A549 (cell line): ENCODE data around the gene PCBP3. TPM values are rescaled to one million over a fixed set of nuclear protein-coding genes. Genes with fewer than 3 reads are reported as not detected.

Source experiments
- ATAC-seq, 2 experiments: fragments of 200-7000 bp in 1 of 2; fragments of >200 bp in 1 of 2; cut with Nextera tagmentation in 1 of 2; cut with Tn5 transposase in 1 of 2; 3 replicates each; pipeline versions ENCODE4 v1.8.0 to v1.9.1; 2018 to 2020; ENCODE audit warnings: mild to moderate bottlenecking in 1 of 2, moderate library complexity in 1 of 2
- CTCF ChIA-PET: fragments of 300-600 bp; sonication (Branson Sonifier 250); formaldehyde crosslinking; extraction: SDS; loops from one replicate; lab custom pipeline; 2021; ENCODE audit warnings: antibody characterized with exemption, inconsistent platforms; lab: Yijun Ruan, JAX
- POLR2A ChIA-PET: fragments of 350-600 bp; formaldehyde crosslinking; extraction: SDS; loops from one replicate; lab custom pipeline; 2021; ENCODE audit warnings: antibody characterized with exemption, inconsistent platforms; lab: Yijun Ruan, JAX
- DNase-seq, 2 experiments: peaks; one replicate each; pipeline versions ENCODE4 v3.0.0 to v3.0.0-alpha.2; 2011 to 2016; ENCODE audit warnings: low read depth in 1 of 2, low spot score in 1 of 2
- FAIRE-seq: peaks from 2 replicates; lab custom pipeline; 2011; peaks lifted over from hg19 to GRCh38; lab: Jason Lieb, UNC
- H3K27ac ChIP-seq, 2 experiments: fragments of >200 bp; sonication (Bioruptor Twin); formaldehyde crosslinking; 3 replicates each; pipeline ENCODE4 v1.5.1; 2016 to 2017
- H3K4me1 ChIP-seq: fragments of >200 bp; sonication (Bioruptor Twin); formaldehyde crosslinking; 3 replicates; pipeline ENCODE4 v1.6.1; 2016
- H3K4me2 ChIP-seq: fragments of >200 bp; sonication (Bioruptor Twin); formaldehyde crosslinking; 3 replicates; pipeline ENCODE4 v1.6.1; 2016
- H3K4me3 ChIP-seq: fragments of >200 bp; sonication (Bioruptor Twin); formaldehyde crosslinking; 3 replicates; pipeline ENCODE4 v1.5.1; 2016
- H3K9me3 ChIP-seq: fragments of >200 bp; sonication (Bioruptor Twin); formaldehyde crosslinking; 3 replicates; pipeline ENCODE4 v1.6.1; 2016
- BHLHE40 ChIP-seq: IDR thresholded peaks from 2 replicates; pipeline ENCODE4 v1.6.1; 2012; ENCODE audit warnings: low read depth, low read length, inconsistent platforms
- CBX2 ChIP-seq: fragments of 200-600 bp; sonication (generic); IDR thresholded peaks from 2 replicates; pipeline ENCODE4 v1.6.1; 2016; ENCODE audit warnings: low read depth, mild to moderate bottlenecking, borderline replicate concordance
- CEBPB ChIP-seq, 2 experiments: fragments of >200 bp in 1 of 2; sonication (Bioruptor Twin) in 1 of 2; formaldehyde crosslinking in 1 of 2; IDR thresholded peaks; 2 replicates each; pipeline ENCODE4 v1.6.1; 2012 to 2016
- CTCF ChIP-seq: fragments of >200 bp; sonication (Bioruptor Twin); formaldehyde crosslinking; IDR thresholded peaks from 3 replicates; pipeline ENCODE4 v1.5.1; 2016
- FOSB ChIP-seq: fragments of 250-450 bp; sonication (Bioruptor Pico); IDR thresholded peaks from 2 replicates; pipeline ENCODE4 v1.5.0; 2020; ENCODE audit warnings: mild to moderate bottlenecking, moderate library complexity
- FOXS1 ChIP-seq: fragments of 250-450 bp; sonication (Bioruptor Pico); IDR thresholded peaks from 2 replicates; pipeline ENCODE4 v1.5.0; 2020; ENCODE audit warnings: mild to moderate bottlenecking, moderate library complexity
- HES2 ChIP-seq: fragments of >200 bp; sonication (Bioruptor Twin); formaldehyde crosslinking; IDR thresholded peaks from 2 replicates; pipeline ENCODE4 v1.6.1; 2016
- HOXB13 ChIP-seq: fragments of 250-450 bp; sonication (Bioruptor Pico); IDR thresholded peaks from 2 replicates; pipeline ENCODE4 v1.5.0; 2020; ENCODE audit warnings: low read depth, mild to moderate bottlenecking, moderate library complexity
- HOXB5 ChIP-seq: fragments of 250-450 bp; sonication (Bioruptor Pico); IDR thresholded peaks from 2 replicates; pipeline ENCODE4 v1.5.0; 2020; ENCODE audit warnings: mild to moderate bottlenecking, moderate library complexity
- KDM1A ChIP-seq: fragments of 200-600 bp; sonication (generic); IDR thresholded peaks from 2 replicates; pipeline ENCODE4 v1.6.1; 2016; ENCODE audit warnings: low read depth, mild to moderate bottlenecking
- NPAS2 ChIP-seq: fragments of 250-450 bp; sonication (Bioruptor Pico); IDR thresholded peaks from 2 replicates; pipeline ENCODE4 v1.8.0; 2022; ENCODE audit warnings: mild to moderate bottlenecking, moderate library complexity, borderline replicate concordance
- PHF8 ChIP-seq: fragments of 200-600 bp; sonication (generic); IDR thresholded peaks from 2 replicates; pipeline ENCODE4 v1.6.1; 2016; ENCODE audit warnings: low read depth, mild to moderate bottlenecking, antibody characterized with exemption, moderate library complexity, borderline replicate concordance
- POLR2AphosphoS2 ChIP-seq: conservative IDR thresholded peaks from 2 replicates; pipeline ENCODE4 v1.6.1; 2012; ENCODE audit warnings: low read length, improper control_type of control experiment, inconsistent platforms
- RARB ChIP-seq: fragments of 250-450 bp; sonication (Bioruptor Pico); IDR thresholded peaks from 2 replicates; pipeline ENCODE4 v1.8.0; 2021; ENCODE audit warnings: mild to moderate bottlenecking, moderate library complexity
- RFX5 ChIP-seq: fragments of 450-650 bp; IDR thresholded peaks from 2 replicates; pipeline ENCODE4 v1.7.1; 2014; ENCODE audit warnings: antibody characterized with exemption, mild to moderate bottlenecking, moderate library complexity
- RNF2 ChIP-seq: fragments of 200-600 bp; sonication (generic); IDR thresholded peaks from 2 replicates; pipeline ENCODE4 v1.6.1; 2016; ENCODE audit warnings: low read depth, mild to moderate bottlenecking, antibody characterized with exemption, moderate library complexity, borderline replicate concordance
- TFCP2L1 ChIP-seq: fragments of 250-450 bp; sonication (Bioruptor Pico); IDR thresholded peaks from 2 replicates; pipeline ENCODE4 v1.5.0; 2021; ENCODE audit warnings: mild to moderate bottlenecking
- ZFP36 ChIP-seq: fragments of 450-650 bp; IDR thresholded peaks from 2 replicates; pipeline ENCODE4 v1.6.1; 2014; ENCODE audit warnings: borderline replicate concordance; ENCODE audit not compliant: partially characterized antibody
- ZNF302 ChIP-seq: fragments of 250-450 bp; sonication (Bioruptor Pico); IDR thresholded peaks from 2 replicates; pipeline ENCODE4 v1.9.0; 2021; ENCODE audit warnings: inconsistent platforms, mild to moderate bottlenecking, moderate library complexity
- WGBS: methylation state at CpG from one replicate; pipeline ENCODE4 v1.1.6; 2017; ENCODE audit errors: missing lambda C conversion rate; 5-methylcytosine and 5-hydroxymethylcytosine counted together
- polyA plus RNA-seq, 4 experiments: library from polyadenylated mRNA; depleted of rRNA in 3 of 4; stranded (reverse); fragments of >200 nt; fragmentation: RNase III in 1 of 4; extraction: RNeasy Plus Mini Kit Qiagen cat#74134 plus additional on column Dnase treatment in 1 of 4; gene quantifications; 2 replicates in 3 of 4; 3 replicates in 1 of 4; pipeline ENCODE4 v1.2.3, GENCODE V29; 2011 to 2017
- TF ChIP-seq, protein P1 (sequence below): IDR thresholded peaks from 2 replicates; pipeline ENCODE4 v1.6.1; 2012; ENCODE audit warnings: low read depth, borderline replicate concordance
- TF ChIP-seq, protein P2 (sequence below): fragments of 250-450 bp; sonication (Bioruptor Pico); IDR thresholded peaks from 2 replicates; pipeline ENCODE4 v1.5.0; 2020; ENCODE audit warnings: low read depth, mild to moderate bottlenecking, moderate library complexity
- TF ChIP-seq, protein P3 (sequence below): fragments of 200-600 bp; sonication (generic); IDR thresholded peaks from 2 replicates; pipeline ENCODE4 v1.6.1; 2016; ENCODE audit warnings: antibody characterized with exemption, mild to moderate bottlenecking, moderate library complexity

PCBP3 gene
- polyA plus RNA-seq, 2 of the 4 experiments (the other 2 are of a cell fraction): 0.30 to 0.34 TPM

DNA sequence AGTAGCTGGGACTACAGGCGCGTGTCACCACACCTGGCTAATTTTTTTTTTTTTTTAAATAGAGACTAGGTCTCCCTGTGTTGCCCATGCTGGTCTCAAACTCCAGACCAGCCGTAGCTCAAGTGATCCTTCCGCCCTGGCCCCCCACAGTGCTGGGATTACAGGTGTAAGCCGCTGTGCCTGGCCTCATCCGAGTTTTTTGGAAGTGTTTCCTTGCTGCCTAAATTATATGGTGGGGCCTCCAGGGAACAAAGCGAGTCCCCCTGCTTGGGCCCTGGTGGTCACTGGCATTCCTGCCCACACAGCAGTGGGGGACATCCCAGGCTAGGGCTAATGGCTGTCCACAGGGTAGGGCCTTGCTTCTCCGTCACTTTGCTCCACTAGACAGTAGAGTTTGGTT, 143.8 kb downstream of the PCBP3 start:
- ChIA-PET CTCF (interaction anchor here (0.9 kb wide), 1 partner anchor 50 kb away, joined by 3 read pairs; no protein-coding TSS in a partner anchor), POLR2A (no interaction called here)
- no peak for DNase-seq
- Histone ChIP-seq H3K4me3 (no peak overlapping the region), H3K9me3 (no peaks in the 10 kb centered on the region), H3K4me2 (no peak overlapping the region), H3K4me1 (no peaks in the 10 kb centered on the region), H3K27ac (no peak overlapping the region)
- ATAC-seq: no peak
- 73% methylated on average over 7 of the region's 8 CpGs for WGBS
- FAIRE-seq: no peak
- no peak for TF ChIP-seq CEBPB (IDR thresholded peaks at IDR 0.05)
- TF ChIP-seq FOSB: no peak
- no peak for TF ChIP-seq RFX5
- no peak for TF ChIP-seq ZFP36
- TF ChIP-seq POLR2AphosphoS2: no peak
- TF ChIP-seq BHLHE40: no peak
- no peak for TF ChIP-seq RARB (CRISPR knock-in tag)
- no peak for TF ChIP-seq HOXB13 (CRISPR knock-in tag)
- no peak for TF ChIP-seq CTCF
- TF ChIP-seq, protein P1, sequence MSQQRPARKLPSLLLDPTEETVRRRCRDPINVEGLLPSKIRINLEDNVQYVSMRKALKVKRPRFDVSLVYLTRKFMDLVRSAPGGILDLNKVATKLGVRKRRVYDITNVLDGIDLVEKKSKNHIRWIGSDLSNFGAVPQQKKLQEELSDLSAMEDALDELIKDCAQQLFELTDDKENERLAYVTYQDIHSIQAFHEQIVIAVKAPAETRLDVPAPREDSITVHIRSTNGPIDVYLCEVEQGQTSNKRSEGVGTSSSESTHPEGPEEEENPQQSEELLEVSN: no peak
- no peak for TF ChIP-seq HOXB5 (CRISPR knock-in tag)
- no peak for TF ChIP-seq NPAS2 (CRISPR knock-in tag)

DNA sequence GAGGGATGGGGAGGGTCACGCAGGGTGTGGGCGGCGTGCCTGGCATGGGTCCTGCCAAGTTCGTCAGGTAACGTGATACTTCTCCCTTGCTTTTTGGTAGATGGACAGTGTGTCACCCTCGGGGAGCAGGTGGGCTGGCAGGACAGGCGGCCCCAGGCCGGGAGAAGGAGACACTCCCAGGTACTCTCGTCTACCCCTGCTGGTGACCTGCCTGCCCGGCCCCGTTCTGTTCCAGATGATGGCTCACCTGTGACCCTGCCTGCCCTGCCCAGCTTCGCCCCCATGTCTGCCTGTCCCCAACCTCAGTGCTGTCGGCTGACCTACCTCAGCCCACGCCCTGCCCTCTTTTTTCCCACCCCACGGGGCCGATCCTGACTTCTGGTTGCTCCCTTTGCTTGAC, 144.7 kb downstream of the PCBP3 start:
- Histone ChIP-seq H3K27ac (no peak overlapping the region), H3K4me3 (no peak overlapping the region), H3K4me2 (no peak overlapping the region), H3K4me1 (no peaks in the 10 kb centered on the region), H3K9me3 (no peaks in the 10 kb centered on the region)
- WGBS: 57% methylated on average over 13 of the region's 16 CpGs
- FAIRE-seq (no peak), ATAC-seq (no peak), DNase-seq (no peak)
- CTCF ChIA-PET: no interaction called here
- POLR2A ChIA-PET: no interaction called here
- TF ChIP-seq CBX2: no peak
- no peak for TF ChIP-seq TFCP2L1 (CRISPR knock-in tag)
- TF ChIP-seq ZNF302: no peak
- TF ChIP-seq NPAS2 (CRISPR knock-in tag): no peak
- no peak for TF ChIP-seq KDM1A
- TF ChIP-seq, protein P2, sequence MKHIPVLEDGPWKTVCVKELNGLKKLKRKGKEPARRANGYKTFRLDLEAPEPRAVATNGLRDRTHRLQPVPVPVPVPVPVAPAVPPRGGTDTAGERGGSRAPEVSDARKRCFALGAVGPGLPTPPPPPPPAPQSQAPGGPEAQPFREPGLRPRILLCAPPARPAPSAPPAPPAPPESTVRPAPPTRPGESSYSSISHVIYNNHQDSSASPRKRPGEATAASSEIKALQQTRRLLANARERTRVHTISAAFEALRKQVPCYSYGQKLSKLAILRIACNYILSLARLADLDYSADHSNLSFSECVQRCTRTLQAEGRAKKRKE (CRISPR knock-in tag): no peak
- TF ChIP-seq FOXS1 (CRISPR knock-in tag): no peak
- no peak for TF ChIP-seq PHF8
- no peak for TF ChIP-seq ZFP36
- TF ChIP-seq, protein P3, sequence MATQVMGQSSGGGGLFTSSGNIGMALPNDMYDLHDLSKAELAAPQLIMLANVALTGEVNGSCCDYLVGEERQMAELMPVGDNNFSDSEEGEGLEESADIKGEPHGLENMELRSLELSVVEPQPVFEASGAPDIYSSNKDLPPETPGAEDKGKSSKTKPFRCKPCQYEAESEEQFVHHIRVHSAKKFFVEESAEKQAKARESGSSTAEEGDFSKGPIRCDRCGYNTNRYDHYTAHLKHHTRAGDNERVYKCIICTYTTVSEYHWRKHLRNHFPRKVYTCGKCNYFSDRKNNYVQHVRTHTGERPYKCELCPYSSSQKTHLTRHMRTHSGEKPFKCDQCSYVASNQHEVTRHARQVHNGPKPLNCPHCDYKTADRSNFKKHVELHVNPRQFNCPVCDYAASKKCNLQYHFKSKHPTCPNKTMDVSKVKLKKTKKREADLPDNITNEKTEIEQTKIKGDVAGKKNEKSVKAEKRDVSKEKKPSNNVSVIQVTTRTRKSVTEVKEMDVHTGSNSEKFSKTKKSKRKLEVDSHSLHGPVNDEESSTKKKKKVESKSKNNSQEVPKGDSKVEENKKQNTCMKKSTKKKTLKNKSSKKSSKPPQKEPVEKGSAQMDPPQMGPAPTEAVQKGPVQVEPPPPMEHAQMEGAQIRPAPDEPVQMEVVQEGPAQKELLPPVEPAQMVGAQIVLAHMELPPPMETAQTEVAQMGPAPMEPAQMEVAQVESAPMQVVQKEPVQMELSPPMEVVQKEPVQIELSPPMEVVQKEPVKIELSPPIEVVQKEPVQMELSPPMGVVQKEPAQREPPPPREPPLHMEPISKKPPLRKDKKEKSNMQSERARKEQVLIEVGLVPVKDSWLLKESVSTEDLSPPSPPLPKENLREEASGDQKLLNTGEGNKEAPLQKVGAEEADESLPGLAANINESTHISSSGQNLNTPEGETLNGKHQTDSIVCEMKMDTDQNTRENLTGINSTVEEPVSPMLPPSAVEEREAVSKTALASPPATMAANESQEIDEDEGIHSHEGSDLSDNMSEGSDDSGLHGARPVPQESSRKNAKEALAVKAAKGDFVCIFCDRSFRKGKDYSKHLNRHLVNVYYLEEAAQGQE: no peak
- no peak for TF ChIP-seq HES2
- TF ChIP-seq FOSB: no peak
- TF ChIP-seq RNF2: no peak
